AG09309 (cell line): ENCODE results near the gene HERPUD1.
"Not testable (repeated sequence)": the region's sequence is repeated elsewhere in the genome, so short reads cannot be mapped to it uniquely, and the experiment has no call there.

Experiments used
- DNase-seq: peaks from one replicate; pipeline ENCODE4 v3.0.0-alpha.2; 2010; ENCODE audit warnings: low read depth
- H3K4me3 ChIP-seq: 2 replicates; pipeline ENCODE4 v1.5.1; 2011; ENCODE audit warnings: mild to moderate bottlenecking, low read depth, low read length, moderate library complexity; ENCODE audit not compliant: control insufficient read depth
- TF ChIP-seq, protein P1 (sequence below): IDR thresholded peaks from 2 replicates; pipeline ENCODE4 v1.5.1; 2011; ENCODE audit warnings: mild to moderate bottlenecking, low read depth, low read length, inconsistent platforms; ENCODE audit not compliant: insufficient read depth, control insufficient read depth; ENCODE audit errors: missing control alignments

HERPUD1 gene

DNA sequence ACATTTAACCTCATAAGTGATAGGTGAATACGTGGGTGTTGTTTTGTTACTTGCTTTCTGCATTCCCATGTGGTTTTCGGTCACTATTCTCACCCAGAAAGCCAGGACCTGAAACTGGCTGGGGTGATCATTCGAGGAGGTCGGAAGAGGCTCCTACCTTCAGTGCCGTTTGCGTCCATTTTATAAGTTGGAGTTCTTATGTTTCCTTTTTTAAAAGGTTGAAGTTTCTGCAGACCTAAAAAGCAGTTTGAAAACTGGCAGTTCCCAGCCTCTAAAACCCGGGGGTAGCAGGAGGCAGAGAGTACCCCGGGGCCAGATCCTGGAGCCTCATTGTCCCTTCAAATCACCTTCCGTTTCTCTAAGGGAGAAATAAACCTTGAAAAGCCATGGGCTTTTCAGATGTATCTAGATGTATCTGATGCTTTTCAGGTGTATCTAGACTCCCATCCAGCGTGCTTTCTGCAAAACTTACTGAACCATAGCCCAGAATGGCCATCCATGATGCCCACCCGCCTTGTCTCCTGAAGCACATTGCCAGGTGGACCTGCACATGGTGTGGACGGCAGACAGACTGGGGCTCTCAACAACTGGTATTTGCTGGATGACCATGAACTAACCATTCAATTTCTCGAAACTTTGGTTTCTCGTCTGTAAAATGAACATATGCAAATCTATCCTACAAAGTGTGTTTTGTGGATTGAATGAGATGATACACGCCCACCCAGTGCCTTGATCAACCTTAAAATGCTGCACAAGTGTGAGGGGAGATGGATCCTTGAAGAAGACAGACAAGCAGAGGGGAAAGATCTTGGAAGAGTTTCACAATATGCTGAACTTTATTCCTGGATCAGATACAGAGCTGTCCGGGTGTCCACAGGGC lies 58.7 kb downstream of the HERPUD1 start:
- no peak for DNase-seq
- H3K4me3 ChIP-seq, result peak overlapping the region; percentile 92; the same call in 1 of the 2 replicates
- TF ChIP-seq, protein P1, sequence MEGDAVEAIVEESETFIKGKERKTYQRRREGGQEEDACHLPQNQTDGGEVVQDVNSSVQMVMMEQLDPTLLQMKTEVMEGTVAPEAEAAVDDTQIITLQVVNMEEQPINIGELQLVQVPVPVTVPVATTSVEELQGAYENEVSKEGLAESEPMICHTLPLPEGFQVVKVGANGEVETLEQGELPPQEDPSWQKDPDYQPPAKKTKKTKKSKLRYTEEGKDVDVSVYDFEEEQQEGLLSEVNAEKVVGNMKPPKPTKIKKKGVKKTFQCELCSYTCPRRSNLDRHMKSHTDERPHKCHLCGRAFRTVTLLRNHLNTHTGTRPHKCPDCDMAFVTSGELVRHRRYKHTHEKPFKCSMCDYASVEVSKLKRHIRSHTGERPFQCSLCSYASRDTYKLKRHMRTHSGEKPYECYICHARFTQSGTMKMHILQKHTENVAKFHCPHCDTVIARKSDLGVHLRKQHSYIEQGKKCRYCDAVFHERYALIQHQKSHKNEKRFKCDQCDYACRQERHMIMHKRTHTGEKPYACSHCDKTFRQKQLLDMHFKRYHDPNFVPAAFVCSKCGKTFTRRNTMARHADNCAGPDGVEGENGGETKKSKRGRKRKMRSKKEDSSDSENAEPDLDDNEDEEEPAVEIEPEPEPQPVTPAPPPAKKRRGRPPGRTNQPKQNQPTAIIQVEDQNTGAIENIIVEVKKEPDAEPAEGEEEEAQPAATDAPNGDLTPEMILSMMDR, result no peak

DNA sequence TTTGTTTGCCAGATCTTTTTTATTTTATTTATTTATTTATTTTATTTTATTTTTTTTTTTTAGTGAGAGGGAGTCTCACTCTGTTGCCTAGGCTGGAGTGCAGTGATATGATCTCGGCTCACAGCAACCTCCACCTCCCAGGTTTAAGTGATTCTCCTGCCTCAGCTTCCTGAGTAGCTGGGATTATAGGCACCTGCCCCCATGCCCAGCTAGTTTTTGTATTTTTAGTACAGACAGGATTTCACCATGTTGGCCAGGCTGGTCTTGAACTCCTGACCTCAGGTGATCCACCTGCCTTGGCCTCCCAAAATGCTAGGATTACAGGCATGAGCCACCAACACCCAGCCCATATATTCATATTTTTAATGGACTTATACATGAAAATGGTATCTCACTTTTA lies 60.5 kb downstream of the HERPUD1 start:
- not testable (repeated sequence) for DNase-seq

DNA sequence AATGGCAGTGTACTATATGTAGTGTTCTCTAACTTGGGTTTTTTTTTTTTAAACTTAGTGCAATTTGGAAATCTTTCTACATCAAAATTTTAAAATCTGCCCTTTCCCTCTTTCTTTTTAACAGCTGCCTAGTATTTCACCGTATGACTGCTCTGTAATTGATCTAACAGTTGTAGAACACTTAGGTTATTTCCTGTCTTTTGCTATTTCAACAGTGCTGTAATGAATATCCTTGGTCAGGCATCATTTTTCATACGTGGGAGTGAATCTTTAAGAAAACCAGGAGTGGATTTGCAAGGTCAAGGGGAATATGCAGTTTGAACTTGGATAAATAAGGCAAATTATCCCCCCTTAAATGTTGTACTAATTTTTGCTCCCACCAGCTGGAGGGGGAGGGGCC lies 61.3 kb downstream of the HERPUD1 start:
- no peak for DNase-seq
- H3K4me3 ChIP-seq, result no peak overlapping the region
- TF ChIP-seq, protein P1, result no peak

More for the DNA sequence above, 60.5 kb downstream of the HERPUD1 start:
- not testable (repeated sequence) for H3K4me3 ChIP-seq

DNA sequence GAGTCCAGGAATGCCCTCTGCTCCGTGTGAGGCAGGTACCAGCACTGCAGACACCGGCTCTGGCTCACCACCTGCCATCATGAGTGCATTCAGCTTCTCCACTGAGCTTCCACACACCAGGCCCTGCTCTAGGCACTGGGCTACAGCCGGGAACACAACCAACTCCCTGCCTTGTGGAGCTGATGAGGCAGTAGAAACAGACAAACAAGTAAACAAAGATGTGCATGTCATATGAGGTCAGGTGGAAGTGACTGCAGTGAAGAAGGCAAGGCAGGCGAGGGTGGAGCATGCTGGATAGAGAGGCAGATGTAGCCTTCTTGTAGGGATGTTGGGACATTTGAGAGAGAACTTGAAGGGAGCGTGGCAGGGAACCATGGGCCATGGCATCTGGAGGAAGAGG lies 62.4 kb downstream of the HERPUD1 start:
- TF ChIP-seq, protein P1, result no peak
- no peak overlapping the region for H3K4me3 ChIP-seq

More for the DNA sequence above, 62.4 kb downstream of the HERPUD1 start:
- no peak for DNase-seq
